K562 (cell line): ENCODE data around the gene DUSP16.

Experiments
- ATF1 ChIP-seq, 2 experiments: fragments of 450-650 bp in 1 of 2; IDR thresholded peaks; 2 replicates each; pipeline ENCODE4 v1.6.1; 2016; ENCODE audit warnings: missing compliant biosample characterization in 1 of 2, missing genetic modification characterization in 1 of 2
- CEBPB ChIP-seq: fragments of 450-650 bp; IDR thresholded peaks from 2 replicates; pipeline ENCODE4 v1.6.1; 2016; ENCODE audit warnings: missing genetic modification characterization, missing compliant biosample characterization
- ERF ChIP-seq: fragments of 450-650 bp; formaldehyde crosslinking; IDR thresholded peaks from 2 replicates; pipeline ENCODE4 v1.4.0; 2020; ENCODE audit warnings: mild to moderate bottlenecking, mixed read lengths
- ESRRA ChIP-seq: fragments of 450-650 bp; IDR thresholded peaks from 2 replicates; pipeline ENCODE4 v1.6.1; 2014; ENCODE audit warnings: low read depth, mild to moderate bottlenecking, moderate library complexity, borderline replicate concordance
- EZH2 ChIP-seq: IDR thresholded peaks from 2 replicates; pipeline ENCODE4 v1.6.1; 2012; ENCODE audit warnings: low read depth, mild to moderate bottlenecking, inconsistent platforms, low read length, borderline replicate concordance
- FOXM1 ChIP-seq, 2 experiments: fragments of 450-650 bp in 1 of 2; sonication (generic) in 1 of 2; formaldehyde crosslinking in 1 of 2; IDR thresholded peaks; 2 replicates each; pipeline versions ENCODE4 v1.6.1 to v1.9.0; 2017 to 2022; ENCODE audit warnings: low read depth in 2 of 2, mild to moderate bottlenecking in 2 of 2, missing genetic modification reagents in 1 of 2, moderate library complexity in 1 of 2
- HDGF ChIP-seq: fragments of 450-650 bp; IDR thresholded peaks from 2 replicates; pipeline ENCODE4 v1.6.1; 2016
- POLR2AphosphoS5 ChIP-seq: IDR thresholded peaks from 2 replicates; pipeline ENCODE4 v1.6.1; 2011; ENCODE audit warnings: mild to moderate bottlenecking, low read depth, low read length, moderate library complexity; ENCODE audit not compliant: control insufficient read depth, insufficient read depth
- SP1 ChIP-seq: sonication (generic); formaldehyde crosslinking; IDR thresholded peaks from 2 replicates; pipeline ENCODE4 v1.8.1; 2022; ENCODE audit warnings: mild to moderate bottlenecking, missing genetic modification reagents
- ZNF140 ChIP-seq: fragments of 250-450 bp; sonication (Bioruptor Pico); IDR thresholded peaks from 2 replicates; pipeline ENCODE4 v1.8.0; 2021; ENCODE audit warnings: moderate library complexity, mild to moderate bottlenecking, inconsistent platforms
- ZNF146 ChIP-seq: IDR thresholded peaks from one replicate; pipeline ENCODE4 v1.6.1; 2018; ENCODE audit warnings: missing compliant biosample characterization; ENCODE audit not compliant: unreplicated experiment
- TF ChIP-seq, protein P1 (sequence below): fragments of 450-650 bp; formaldehyde crosslinking; IDR thresholded peaks from 2 replicates; pipeline ENCODE4 v1.4.0; 2020; ENCODE audit warnings: mild to moderate bottlenecking, moderate library complexity
- TF ChIP-seq, protein P2 (sequence below), 3 experiments: IDR thresholded peaks in 2 of 3; conservative IDR thresholded peaks in 1 of 3; 2 replicates each; pipeline ENCODE4 v1.5.1; 2011 to 2012; ENCODE audit warnings: low read length in 3 of 3, mild to moderate bottlenecking in 3 of 3, control low read depth in 2 of 3, improper control_type of control experiment in 1 of 3, inconsistent platforms in 1 of 3, low read depth in 1 of 3, mixed read lengths in 1 of 3, moderate library complexity in 1 of 3; ENCODE audit not compliant: insufficient read depth in 2 of 3
- TF ChIP-seq, protein P3 (sequence below), 2 experiments: fragments of 450-650 bp; IDR thresholded peaks; 2 replicates each; pipeline ENCODE4 v1.6.1; 2016

DNA sequence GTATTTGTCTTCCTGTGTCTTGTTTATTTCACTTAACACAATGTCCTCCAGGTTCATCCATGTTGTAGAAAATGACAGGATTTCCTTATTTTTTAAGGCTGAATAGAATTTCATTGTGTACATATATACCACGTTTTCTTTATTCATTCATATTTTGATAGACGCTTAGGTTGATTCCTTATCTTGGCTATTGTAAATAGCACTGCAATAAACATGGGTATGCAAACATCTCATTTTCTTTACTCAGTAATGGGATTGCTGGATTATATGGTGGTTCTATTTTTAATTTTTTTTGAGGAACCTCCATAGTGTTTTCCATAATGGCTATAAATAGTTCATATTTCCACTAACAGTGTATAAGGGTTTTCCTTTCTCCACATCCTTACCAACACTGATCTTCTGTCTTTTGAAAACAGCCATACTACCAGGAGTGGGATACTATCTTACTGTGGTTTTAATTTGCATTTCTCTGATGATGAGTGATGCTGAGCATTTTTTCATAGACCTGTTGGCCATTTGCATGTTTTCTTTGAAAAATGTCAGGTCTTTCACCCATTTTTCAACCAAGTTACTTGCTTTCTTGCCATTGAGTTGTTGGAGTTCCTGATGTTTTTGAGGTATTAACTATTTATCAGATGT lies 32.8 kb downstream of the DUSP16 start:
- TF ChIP-seq FOXM1 (IDR thresholded peaks at IDR 0.05; ENCODE audit: low read depth) (no peak), FOXM1 (CRISPR knock-in tag; IDR thresholded peaks at IDR 0.05; ENCODE audit: low read depth) (no peak), ZNF140 (CRISPR knock-in tag) (no peak), POLR2AphosphoS5 (no peak), EZH2 (no peak), SP1 (CRISPR knock-in tag) (no peak), ATF1 (CRISPR knock-in tag; IDR thresholded peaks at IDR 0.05) (no peak), ATF1 (tag; IDR thresholded peaks at IDR 0.05) (no peak), ESRRA (no peak), ERF (CRISPR knock-in tag) (no peak), HDGF (no peak), CEBPB (tag) (no peak), ZNF146 (CRISPR knock-in tag) (no peak)
- TF ChIP-seq, protein P1, sequence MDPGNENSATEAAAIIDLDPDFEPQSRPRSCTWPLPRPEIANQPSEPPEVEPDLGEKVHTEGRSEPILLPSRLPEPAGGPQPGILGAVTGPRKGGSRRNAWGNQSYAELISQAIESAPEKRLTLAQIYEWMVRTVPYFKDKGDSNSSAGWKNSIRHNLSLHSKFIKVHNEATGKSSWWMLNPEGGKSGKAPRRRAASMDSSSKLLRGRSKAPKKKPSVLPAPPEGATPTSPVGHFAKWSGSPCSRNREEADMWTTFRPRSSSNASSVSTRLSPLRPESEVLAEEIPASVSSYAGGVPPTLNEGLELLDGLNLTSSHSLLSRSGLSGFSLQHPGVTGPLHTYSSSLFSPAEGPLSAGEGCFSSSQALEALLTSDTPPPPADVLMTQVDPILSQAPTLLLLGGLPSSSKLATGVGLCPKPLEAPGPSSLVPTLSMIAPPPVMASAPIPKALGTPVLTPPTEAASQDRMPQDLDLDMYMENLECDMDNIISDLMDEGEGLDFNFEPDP (CRISPR knock-in tag), result no peak
- TF ChIP-seq, protein P2, sequence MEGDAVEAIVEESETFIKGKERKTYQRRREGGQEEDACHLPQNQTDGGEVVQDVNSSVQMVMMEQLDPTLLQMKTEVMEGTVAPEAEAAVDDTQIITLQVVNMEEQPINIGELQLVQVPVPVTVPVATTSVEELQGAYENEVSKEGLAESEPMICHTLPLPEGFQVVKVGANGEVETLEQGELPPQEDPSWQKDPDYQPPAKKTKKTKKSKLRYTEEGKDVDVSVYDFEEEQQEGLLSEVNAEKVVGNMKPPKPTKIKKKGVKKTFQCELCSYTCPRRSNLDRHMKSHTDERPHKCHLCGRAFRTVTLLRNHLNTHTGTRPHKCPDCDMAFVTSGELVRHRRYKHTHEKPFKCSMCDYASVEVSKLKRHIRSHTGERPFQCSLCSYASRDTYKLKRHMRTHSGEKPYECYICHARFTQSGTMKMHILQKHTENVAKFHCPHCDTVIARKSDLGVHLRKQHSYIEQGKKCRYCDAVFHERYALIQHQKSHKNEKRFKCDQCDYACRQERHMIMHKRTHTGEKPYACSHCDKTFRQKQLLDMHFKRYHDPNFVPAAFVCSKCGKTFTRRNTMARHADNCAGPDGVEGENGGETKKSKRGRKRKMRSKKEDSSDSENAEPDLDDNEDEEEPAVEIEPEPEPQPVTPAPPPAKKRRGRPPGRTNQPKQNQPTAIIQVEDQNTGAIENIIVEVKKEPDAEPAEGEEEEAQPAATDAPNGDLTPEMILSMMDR (IDR thresholded peaks at IDR 0.05 in 2 of 3, conservative IDR thresholded peaks at IDR 0.05 in 1 of 3; ENCODE audit: insufficient read depth in 2 of 3, low read depth in 1 of 3, low read length in 3 of 3), result no peak
- TF ChIP-seq, protein P3, sequence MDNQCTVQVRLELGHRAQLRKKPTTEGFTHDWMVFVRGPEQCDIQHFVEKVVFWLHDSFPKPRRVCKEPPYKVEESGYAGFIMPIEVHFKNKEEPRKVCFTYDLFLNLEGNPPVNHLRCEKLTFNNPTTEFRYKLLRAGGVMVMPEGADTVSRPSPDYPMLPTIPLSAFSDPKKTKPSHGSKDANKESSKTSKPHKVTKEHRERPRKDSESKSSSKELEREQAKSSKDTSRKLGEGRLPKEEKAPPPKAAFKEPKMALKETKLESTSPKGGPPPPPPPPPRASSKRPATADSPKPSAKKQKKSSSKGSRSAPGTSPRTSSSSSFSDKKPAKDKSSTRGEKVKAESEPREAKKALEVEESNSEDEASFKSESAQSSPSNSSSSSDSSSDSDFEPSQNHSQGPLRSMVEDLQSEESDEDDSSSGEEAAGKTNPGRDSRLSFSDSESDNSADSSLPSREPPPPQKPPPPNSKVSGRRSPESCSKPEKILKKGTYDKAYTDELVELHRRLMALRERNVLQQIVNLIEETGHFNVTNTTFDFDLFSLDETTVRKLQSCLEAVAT (IDR thresholded peaks at IDR 0.05), result no peak
